Upper lobe of right lung (tissue), 1 donor: ENCODE measurements around the gene EXT2. TPM values are rescaled to one million over a fixed set of nuclear protein-coding genes. Genes with fewer than 3 reads are reported as not detected.

Experiments
- ATAC-seq: fragments of 200-7000 bp; cut with Tn5 transposase; one replicate; pipeline ENCODE4 v1.9.1; 2020; ENCODE audit warnings: mild to moderate bottlenecking, moderate library complexity
- DNase-seq: peaks from one replicate; pipeline ENCODE4 v3.0.0-alpha.2; 2020
- H3K27ac ChIP-seq: fragments of 200-600 bp; one replicate; pipeline ENCODE4 v1.8.0; 2022
- H3K27me3 ChIP-seq: fragments of 200-600 bp; one replicate; pipeline ENCODE4 v1.8.0; 2022; ENCODE audit warnings: mild to moderate bottlenecking
- H3K36me3 ChIP-seq: fragments of 200-600 bp; one replicate; pipeline ENCODE4 v1.8.0; 2022
- H3K4me1 ChIP-seq: fragments of 200-600 bp; one replicate; pipeline ENCODE4 v1.8.0; 2022
- H3K4me3 ChIP-seq: fragments of 200-600 bp; one replicate; pipeline ENCODE4 v1.8.0; 2022; ENCODE audit warnings: mild to moderate bottlenecking
- H3K9me3 ChIP-seq: fragments of 200-600 bp; one replicate; pipeline ENCODE4 v1.8.0; 2022
- intact Hi-C: fragments of 100-400 bp; cut with DNase I; formaldehyde crosslinking; loops from one replicate; pipeline ENCODE4 v1.11.0; 2022
- total RNA-seq: library from RNA; stranded (reverse); fragmentation: NEBNext Ultra II Directional; extraction: Animal tissue kit (Norgen Biotek cat#: 25700); gene quantifications from one replicate; pipeline ENCODE4 v1.2.1, GENCODE V29; 2021
- TF ChIP-seq, protein P1 (sequence below): fragments of 200-600 bp; IDR thresholded peaks from one replicate; pipeline ENCODE4 v1.8.0; 2022; ENCODE audit warnings: antibody characterized with exemption
- donor health status: DM: no; HTN: yes; CAD: no; lungs with severe emphysema.

The EXT2 gene
- total RNA-seq, 1 donor from 2014 or later = 61.2 TPM

DNA sequence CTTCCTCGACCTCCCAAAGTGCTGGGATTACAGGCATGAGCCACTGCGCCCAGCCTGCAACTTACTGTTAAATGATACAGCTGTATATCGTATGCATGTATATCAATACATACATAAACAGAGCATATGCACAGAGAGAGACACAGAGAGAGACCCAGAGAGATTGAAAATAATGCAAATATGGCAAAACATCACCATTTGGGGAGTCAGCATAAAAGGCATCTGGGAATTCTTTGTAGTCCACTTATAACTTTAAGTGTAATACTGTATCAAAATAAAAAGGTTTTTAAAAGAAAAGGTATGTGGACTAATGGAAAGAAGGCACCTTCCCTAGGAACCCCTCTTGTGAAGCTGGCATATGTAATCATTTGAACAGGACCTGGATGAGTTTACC is 192.7 kb downstream of the EXT2 start:
- TF ChIP-seq, protein P1, sequence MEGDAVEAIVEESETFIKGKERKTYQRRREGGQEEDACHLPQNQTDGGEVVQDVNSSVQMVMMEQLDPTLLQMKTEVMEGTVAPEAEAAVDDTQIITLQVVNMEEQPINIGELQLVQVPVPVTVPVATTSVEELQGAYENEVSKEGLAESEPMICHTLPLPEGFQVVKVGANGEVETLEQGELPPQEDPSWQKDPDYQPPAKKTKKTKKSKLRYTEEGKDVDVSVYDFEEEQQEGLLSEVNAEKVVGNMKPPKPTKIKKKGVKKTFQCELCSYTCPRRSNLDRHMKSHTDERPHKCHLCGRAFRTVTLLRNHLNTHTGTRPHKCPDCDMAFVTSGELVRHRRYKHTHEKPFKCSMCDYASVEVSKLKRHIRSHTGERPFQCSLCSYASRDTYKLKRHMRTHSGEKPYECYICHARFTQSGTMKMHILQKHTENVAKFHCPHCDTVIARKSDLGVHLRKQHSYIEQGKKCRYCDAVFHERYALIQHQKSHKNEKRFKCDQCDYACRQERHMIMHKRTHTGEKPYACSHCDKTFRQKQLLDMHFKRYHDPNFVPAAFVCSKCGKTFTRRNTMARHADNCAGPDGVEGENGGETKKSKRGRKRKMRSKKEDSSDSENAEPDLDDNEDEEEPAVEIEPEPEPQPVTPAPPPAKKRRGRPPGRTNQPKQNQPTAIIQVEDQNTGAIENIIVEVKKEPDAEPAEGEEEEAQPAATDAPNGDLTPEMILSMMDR = no peak
- no peak overlapping the region for H3K27ac ChIP-seq
- no peak for ATAC-seq
- H3K27me3 ChIP-seq = no peaks in the 10 kb centered on the region
- DNase-seq = no peak
- no peaks in the 10 kb centered on the region for H3K9me3 ChIP-seq
- intact Hi-C loops = loop anchor here (5.0 kb wide), 1 partner anchor 249 kb away; no protein-coding TSS in a partner anchor
- H3K36me3 ChIP-seq = no peaks in the 10 kb centered on the region
- H3K4me1 ChIP-seq = no peaks in the 10 kb centered on the region
- no peak overlapping the region for H3K4me3 ChIP-seq

DNA sequence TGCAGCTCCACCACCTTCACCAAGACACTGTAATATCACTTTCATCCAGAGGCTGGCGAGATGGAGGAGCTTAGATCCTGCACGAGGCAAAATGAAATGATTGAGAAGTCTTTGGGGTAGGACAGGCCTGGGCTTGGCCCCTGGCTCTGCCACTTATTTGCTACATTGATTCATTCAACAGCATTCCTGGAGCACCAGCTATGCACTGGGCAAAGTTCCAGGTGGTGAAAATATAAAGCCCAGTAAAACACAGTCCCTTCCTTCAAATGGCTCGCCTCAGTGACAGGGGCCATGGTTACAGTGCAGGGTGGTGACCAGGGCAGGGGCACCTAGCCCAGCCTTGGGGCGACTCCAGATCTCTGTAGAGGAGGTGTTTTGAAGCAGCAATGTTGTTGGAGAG is 194.7 kb downstream of the EXT2 start:
- intact Hi-C loops = no loop called here
- Histone ChIP-seq H3K9me3 (no peaks in the 10 kb centered on the region), H3K27ac (no peak overlapping the region), H3K4me1 (no peaks in the 10 kb centered on the region), H3K27me3 (peaks cover 9% of the 10 kb centered on the region), H3K36me3 (no peaks in the 10 kb centered on the region), H3K4me3 (no peak overlapping the region)
- TF ChIP-seq, protein P1 = no peak
- ATAC-seq = no peak
- no peak for DNase-seq

Other genes with a start within 250 kb of the EXT2 start
- gene ALKBH3, start 214.8 kb upstream of the EXT2 start, total RNA-seq = 27.7 TPM
- gene C11orf96, start 153.0 kb upstream of the EXT2 start, total RNA-seq = 139 TPM
- gene ACCSL, start 47.7 kb upstream of the EXT2 start, total RNA-seq = not detected
- 32.2 TPM for gene ACCS, start 29.4 kb upstream of the EXT2 start, total RNA-seq
- gene ALX4, start 214.5 kb downstream of the EXT2 start, total RNA-seq = not detected